ENCODE measurements around the gene CCDC178.

DNA sequence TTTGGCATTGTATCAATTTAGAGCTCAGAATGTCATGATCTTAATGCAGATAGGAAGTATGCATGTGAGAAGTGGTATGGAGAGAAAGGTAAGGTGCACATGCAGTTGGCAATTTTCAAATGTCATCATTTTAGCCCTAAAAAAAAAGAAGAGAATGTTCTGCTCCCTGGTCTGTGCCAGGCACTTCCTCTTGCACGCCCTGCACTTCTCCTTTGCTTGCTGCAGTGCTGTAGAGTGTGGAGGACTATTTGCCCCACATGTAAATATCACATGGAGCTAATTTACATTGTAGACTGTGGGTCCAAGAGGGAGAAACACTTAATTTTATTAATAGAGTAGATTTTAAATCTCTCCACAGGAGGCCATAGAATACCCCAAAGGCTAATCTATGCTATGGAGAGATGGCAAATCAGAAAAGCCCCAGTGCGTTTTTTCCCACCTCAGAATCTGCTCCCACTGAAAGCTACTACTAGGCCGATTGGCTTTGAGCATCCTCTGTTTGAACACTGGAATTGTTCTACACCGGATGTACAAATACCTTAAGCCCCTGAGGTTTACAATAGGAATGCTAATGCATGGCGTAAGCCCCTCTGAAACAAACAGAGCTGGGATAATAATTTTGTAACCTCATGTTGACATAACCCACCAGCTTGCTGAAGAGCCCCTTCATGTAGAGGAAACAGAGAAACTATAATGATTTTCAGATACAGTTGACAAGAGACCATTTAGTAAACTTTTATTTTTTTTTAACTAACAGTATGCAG is 530.5 kb downstream of the CCDC178 start:
- TF ChIP-seq, protein P1, sequence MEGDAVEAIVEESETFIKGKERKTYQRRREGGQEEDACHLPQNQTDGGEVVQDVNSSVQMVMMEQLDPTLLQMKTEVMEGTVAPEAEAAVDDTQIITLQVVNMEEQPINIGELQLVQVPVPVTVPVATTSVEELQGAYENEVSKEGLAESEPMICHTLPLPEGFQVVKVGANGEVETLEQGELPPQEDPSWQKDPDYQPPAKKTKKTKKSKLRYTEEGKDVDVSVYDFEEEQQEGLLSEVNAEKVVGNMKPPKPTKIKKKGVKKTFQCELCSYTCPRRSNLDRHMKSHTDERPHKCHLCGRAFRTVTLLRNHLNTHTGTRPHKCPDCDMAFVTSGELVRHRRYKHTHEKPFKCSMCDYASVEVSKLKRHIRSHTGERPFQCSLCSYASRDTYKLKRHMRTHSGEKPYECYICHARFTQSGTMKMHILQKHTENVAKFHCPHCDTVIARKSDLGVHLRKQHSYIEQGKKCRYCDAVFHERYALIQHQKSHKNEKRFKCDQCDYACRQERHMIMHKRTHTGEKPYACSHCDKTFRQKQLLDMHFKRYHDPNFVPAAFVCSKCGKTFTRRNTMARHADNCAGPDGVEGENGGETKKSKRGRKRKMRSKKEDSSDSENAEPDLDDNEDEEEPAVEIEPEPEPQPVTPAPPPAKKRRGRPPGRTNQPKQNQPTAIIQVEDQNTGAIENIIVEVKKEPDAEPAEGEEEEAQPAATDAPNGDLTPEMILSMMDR (IDR thresholded peaks at IDR 0.05) = no peak
- no peak for TF ChIP-seq POLR2A (IDR thresholded peaks at IDR 0.05)

Data from lower leg skin (tissue), 3 donors.